ENCODE results near the gene TMCO6.
"Not testable (repeated sequence)": the region's sequence is repeated elsewhere in the genome, so short reads cannot be mapped to it uniquely, and the experiment has no call there.

TMCO6 gene

DNA sequence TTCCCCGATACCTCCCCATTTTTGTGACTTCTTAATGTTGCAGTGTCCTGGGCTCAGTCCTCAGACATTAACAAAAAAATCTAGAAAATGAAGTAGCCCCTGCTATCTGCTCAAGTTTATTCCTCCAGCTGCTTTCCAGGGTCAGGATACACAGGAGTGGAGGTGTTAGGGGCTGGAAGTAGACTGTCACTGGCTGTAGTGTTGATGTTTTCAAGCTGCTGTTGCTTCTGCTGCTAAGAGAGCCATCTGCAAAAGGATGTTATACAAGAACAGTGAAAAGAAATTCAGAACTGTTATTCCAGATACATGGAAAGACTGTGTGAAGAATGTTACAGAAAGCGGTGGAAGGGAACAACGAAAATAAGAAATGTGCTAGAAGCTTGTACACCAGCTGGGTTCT lies 16.9 kb upstream of the TMCO6 start:
- H4K20me1 ChIP-seq (ENCODE audit: insufficient read depth, low read length), result no peaks in the 10 kb centered on the region
- no peaks in the 10 kb centered on the region for H3K9me2 ChIP-seq (ENCODE audit: low read depth, low read length)
- H3K4me1 ChIP-seq (ENCODE audit: insufficient read depth, low read length, severe bottlenecking), result no peaks in the 10 kb centered on the region
- H3K27me3 ChIP-seq (ENCODE audit: insufficient read depth, low read length), result 0 out of 2 replicates have a peak, but pooled peaks cover 4% of the 10 kb centered on the region
- 0 out of 2 replicates have a peak, but pooled peaks cover 4% of the 10 kb centered on the region for H3K9me3 ChIP-seq (ENCODE audit: low read length)
- no peak overlapping the region for H3K4me3 ChIP-seq (ENCODE audit: low read depth, low read length, poor library complexity, severe bottlenecking)
- H3K4me2 ChIP-seq (ENCODE audit: low read length), result no peak overlapping the region
- no peak overlapping the region for H3K9ac ChIP-seq (ENCODE audit: low read length)
- H2AFZ ChIP-seq (ENCODE audit: low read length), result no peak overlapping the region
- no peak for TF ChIP-seq EZH2 (IDR thresholded peaks at IDR 0.05; ENCODE audit: borderline replicate concordance, low read length)
- TF ChIP-seq, protein P1, sequence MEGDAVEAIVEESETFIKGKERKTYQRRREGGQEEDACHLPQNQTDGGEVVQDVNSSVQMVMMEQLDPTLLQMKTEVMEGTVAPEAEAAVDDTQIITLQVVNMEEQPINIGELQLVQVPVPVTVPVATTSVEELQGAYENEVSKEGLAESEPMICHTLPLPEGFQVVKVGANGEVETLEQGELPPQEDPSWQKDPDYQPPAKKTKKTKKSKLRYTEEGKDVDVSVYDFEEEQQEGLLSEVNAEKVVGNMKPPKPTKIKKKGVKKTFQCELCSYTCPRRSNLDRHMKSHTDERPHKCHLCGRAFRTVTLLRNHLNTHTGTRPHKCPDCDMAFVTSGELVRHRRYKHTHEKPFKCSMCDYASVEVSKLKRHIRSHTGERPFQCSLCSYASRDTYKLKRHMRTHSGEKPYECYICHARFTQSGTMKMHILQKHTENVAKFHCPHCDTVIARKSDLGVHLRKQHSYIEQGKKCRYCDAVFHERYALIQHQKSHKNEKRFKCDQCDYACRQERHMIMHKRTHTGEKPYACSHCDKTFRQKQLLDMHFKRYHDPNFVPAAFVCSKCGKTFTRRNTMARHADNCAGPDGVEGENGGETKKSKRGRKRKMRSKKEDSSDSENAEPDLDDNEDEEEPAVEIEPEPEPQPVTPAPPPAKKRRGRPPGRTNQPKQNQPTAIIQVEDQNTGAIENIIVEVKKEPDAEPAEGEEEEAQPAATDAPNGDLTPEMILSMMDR (IDR thresholded peaks at IDR 0.05; ENCODE audit: low read length), result no peak
- no peaks in the 10 kb centered on the region for H3F3A ChIP-seq (ENCODE audit: insufficient read depth, low read length)
- no peaks in the 10 kb centered on the region for H3K79me2 ChIP-seq (ENCODE audit: insufficient read depth, low read length)
- no peaks in the 10 kb centered on the region; the same call in 1 of the 2 replicates for H3K36me3 ChIP-seq (ENCODE audit: insufficient read depth, low read length)
- H3K27ac ChIP-seq (ENCODE audit: low read depth, low read length, poor library complexity, severe bottlenecking), result no peak overlapping the region

DNA sequence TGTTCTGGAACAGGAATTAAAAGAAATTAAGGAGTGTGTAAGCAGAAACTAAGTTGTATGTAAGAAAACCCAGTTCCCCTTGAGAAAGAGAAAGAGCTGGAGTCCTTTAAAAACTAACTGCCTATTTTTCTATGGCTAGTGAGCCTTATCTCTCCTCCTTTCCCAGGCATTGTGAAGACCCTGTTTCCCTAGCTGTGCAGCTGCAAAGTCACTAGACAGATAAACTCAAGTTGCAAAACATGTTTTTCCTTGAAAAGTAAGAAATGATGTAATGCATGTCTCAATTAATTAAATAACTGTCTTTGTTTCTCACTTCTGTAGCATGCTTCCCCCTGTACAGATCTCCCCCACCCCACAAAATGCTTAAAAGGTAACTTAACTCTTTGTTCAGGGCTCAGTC lies 16.2 kb upstream of the TMCO6 start:
- not testable (repeated sequence) for H3K36me3 ChIP-seq (ENCODE audit: insufficient read depth, low read length); H3K27me3 ChIP-seq (ENCODE audit: insufficient read depth, low read length); H3K4me2 ChIP-seq (ENCODE audit: low read length); H3K4me1 ChIP-seq (ENCODE audit: insufficient read depth, low read length, severe bottlenecking); H3K9ac ChIP-seq (ENCODE audit: low read length); H3K27ac ChIP-seq (ENCODE audit: low read depth, low read length, poor library complexity, severe bottlenecking); H3K4me3 ChIP-seq (ENCODE audit: low read depth, low read length, poor library complexity, severe bottlenecking); H3F3A ChIP-seq (ENCODE audit: insufficient read depth, low read length); H3K79me2 ChIP-seq (ENCODE audit: insufficient read depth, low read length); H4K20me1 ChIP-seq (ENCODE audit: insufficient read depth, low read length); H2AFZ ChIP-seq (ENCODE audit: low read length); H3K9me3 ChIP-seq (ENCODE audit: low read length); H3K9me2 ChIP-seq (ENCODE audit: low read depth, low read length)

GRCh38 chr5:140624886-140625285 lies 14.4 kb upstream of the TMCO6 start:
- not testable (repeated sequence) for H3K9ac ChIP-seq (ENCODE audit: low read length); H3K27me3 ChIP-seq (ENCODE audit: insufficient read depth, low read length); H3F3A ChIP-seq (ENCODE audit: insufficient read depth, low read length); H2AFZ ChIP-seq (ENCODE audit: low read length); H3K79me2 ChIP-seq (ENCODE audit: insufficient read depth, low read length); H4K20me1 ChIP-seq (ENCODE audit: insufficient read depth, low read length); H3K4me2 ChIP-seq (ENCODE audit: low read length); H3K4me3 ChIP-seq (ENCODE audit: low read depth, low read length, poor library complexity, severe bottlenecking); H3K36me3 ChIP-seq (ENCODE audit: insufficient read depth, low read length); H3K27ac ChIP-seq (ENCODE audit: low read depth, low read length, poor library complexity, severe bottlenecking); H3K4me1 ChIP-seq (ENCODE audit: insufficient read depth, low read length, severe bottlenecking); H3K9me2 ChIP-seq (ENCODE audit: low read depth, low read length); H3K9me3 ChIP-seq (ENCODE audit: low read length)

- Histone ChIP-seq H3K9ac (ENCODE audit: low read length) (no peak overlapping the region), H3K4me3 (ENCODE audit: low read depth, low read length, poor library complexity, severe bottlenecking) (no peak overlapping the region), H2AFZ (ENCODE audit: low read length) (no peak overlapping the region), H3K9me2 (ENCODE audit: low read depth, low read length) (no peaks in the 10 kb centered on the region), H4K20me1 (ENCODE audit: insufficient read depth, low read length) (no peaks in the 10 kb centered on the region), H3K36me3 (ENCODE audit: insufficient read depth, low read length) (no peaks in the 10 kb centered on the region), H3K27me3 (ENCODE audit: insufficient read depth, low read length) (peaks cover 6% of the 10 kb centered on the region; the same call in 1 of the 2 replicates), H3F3A (ENCODE audit: insufficient read depth, low read length) (no peaks in the 10 kb centered on the region), H3K9me3 (ENCODE audit: low read length) (peaks cover 8% of the 10 kb centered on the region), H3K4me1 (ENCODE audit: insufficient read depth, low read length, severe bottlenecking) (peaks cover 12% of the 10 kb centered on the region), H3K79me2 (ENCODE audit: insufficient read depth, low read length) (no peaks in the 10 kb centered on the region), H3K4me2 (ENCODE audit: low read length) (no peak overlapping the region), H3K27ac (ENCODE audit: low read depth, low read length, poor library complexity, severe bottlenecking) (no peak overlapping the region)
- TF ChIP-seq EZH2 (IDR thresholded peaks at IDR 0.05; ENCODE audit: borderline replicate concordance, low read length), result no peak
- TF ChIP-seq, protein P1 (IDR thresholded peaks at IDR 0.05; ENCODE audit: low read length), result no peak
Observed at GRCh38 chr5:140627972-140628371, 11.3 kb upstream of the TMCO6 start.
